ENCODE data around the gene NSFL1C. TPM values are rescaled to one million over a fixed set of nuclear protein-coding genes. Genes with fewer than 3 reads are reported as not detected.

Gene NSFL1C
- total RNA-seq, 1 donor from 2014 or later: 93.9 TPM

GRCh38 chr20:1456300-1456699, 10.3 kb downstream of the NSFL1C start:
- no peak overlapping the region for H3K27ac Mint-ChIP-seq (ENCODE audit: unreplicated experiment)
- H3K27me3 Mint-ChIP-seq (ENCODE audit: low read depth): no peaks in the 10 kb centered on the region
- no peak for DNase-seq (ENCODE audit: low read depth, low spot score)
- H3K4me1 Mint-ChIP-seq: peaks cover 4% of the 10 kb centered on the region
- H3K9me3 Mint-ChIP-seq: no peaks in the 10 kb centered on the region
- no peak overlapping the region for H3K4me3 Mint-ChIP-seq
- peaks cover 5% of the 10 kb centered on the region for H3K36me3 Mint-ChIP-seq (ENCODE audit: low read depth)
- TF ChIP-seq CTCF (conservative IDR thresholded peaks at IDR 0.05): no peak

- Mint-ChIP-seq H3K27ac (ENCODE audit: unreplicated experiment) (no peak overlapping the region), H3K27me3 (ENCODE audit: low read depth) (no peaks in the 10 kb centered on the region), H3K36me3 (ENCODE audit: low read depth) (no peaks in the 10 kb centered on the region), H3K9me3 (no peaks in the 10 kb centered on the region), H3K4me3 (no peak overlapping the region), H3K4me1 (peaks cover 2% of the 10 kb centered on the region)
- no peak for DNase-seq (ENCODE audit: low read depth, low spot score)
- no peak for TF ChIP-seq CTCF (conservative IDR thresholded peaks at IDR 0.05)
Observed at GRCh38 chr20:1450926-1451491, 15.6 kb downstream of the NSFL1C start.

- Mint-ChIP-seq H3K27ac (ENCODE audit: unreplicated experiment) (no peak overlapping the region), H3K27me3 (ENCODE audit: low read depth) (no peaks in the 10 kb centered on the region), H3K4me1 (no peaks in the 10 kb centered on the region), H3K36me3 (ENCODE audit: low read depth) (no peaks in the 10 kb centered on the region), H3K4me3 (no peak overlapping the region), H3K9me3 (no peaks in the 10 kb centered on the region)
- no peak for TF ChIP-seq CTCF (conservative IDR thresholded peaks at IDR 0.05)
- DNase-seq (ENCODE audit: low read depth, low spot score): no peak
Observed at GRCh38 chr20:1449370-1449769, 17.3 kb downstream of the NSFL1C start.

- Mint-ChIP-seq H3K4me3 (no peak overlapping the region), H3K9me3 (no peaks in the 10 kb centered on the region), H3K4me1 (no peaks in the 10 kb centered on the region), H3K27me3 (ENCODE audit: low read depth) (no peaks in the 10 kb centered on the region), H3K27ac (ENCODE audit: unreplicated experiment) (peak overlapping the region; percentile 78), H3K36me3 (ENCODE audit: low read depth) (peaks cover 5% of the 10 kb centered on the region)
- TF ChIP-seq CTCF (conservative IDR thresholded peaks at IDR 0.05): no peak
- DNase-seq (ENCODE audit: low read depth, low spot score): no peak
Observed at GRCh38 chr20:1448081-1448620, 18.5 kb downstream of the NSFL1C start.

GRCh38 chr20:1446536-1446935, 20.1 kb downstream of the NSFL1C start:
- Mint-ChIP-seq H3K9me3 (no peaks in the 10 kb centered on the region), H3K27me3 (ENCODE audit: low read depth) (no peaks in the 10 kb centered on the region), H3K27ac (ENCODE audit: unreplicated experiment) (no peak overlapping the region), H3K4me1 (no peaks in the 10 kb centered on the region), H3K36me3 (ENCODE audit: low read depth) (peaks cover 8% of the 10 kb centered on the region), H3K4me3 (no peak overlapping the region)
- no peak for TF ChIP-seq CTCF (conservative IDR thresholded peaks at IDR 0.05)
- DNase-seq (ENCODE audit: low read depth, low spot score): no peak
